ENCODE results near the gene INKA1.

DNA sequence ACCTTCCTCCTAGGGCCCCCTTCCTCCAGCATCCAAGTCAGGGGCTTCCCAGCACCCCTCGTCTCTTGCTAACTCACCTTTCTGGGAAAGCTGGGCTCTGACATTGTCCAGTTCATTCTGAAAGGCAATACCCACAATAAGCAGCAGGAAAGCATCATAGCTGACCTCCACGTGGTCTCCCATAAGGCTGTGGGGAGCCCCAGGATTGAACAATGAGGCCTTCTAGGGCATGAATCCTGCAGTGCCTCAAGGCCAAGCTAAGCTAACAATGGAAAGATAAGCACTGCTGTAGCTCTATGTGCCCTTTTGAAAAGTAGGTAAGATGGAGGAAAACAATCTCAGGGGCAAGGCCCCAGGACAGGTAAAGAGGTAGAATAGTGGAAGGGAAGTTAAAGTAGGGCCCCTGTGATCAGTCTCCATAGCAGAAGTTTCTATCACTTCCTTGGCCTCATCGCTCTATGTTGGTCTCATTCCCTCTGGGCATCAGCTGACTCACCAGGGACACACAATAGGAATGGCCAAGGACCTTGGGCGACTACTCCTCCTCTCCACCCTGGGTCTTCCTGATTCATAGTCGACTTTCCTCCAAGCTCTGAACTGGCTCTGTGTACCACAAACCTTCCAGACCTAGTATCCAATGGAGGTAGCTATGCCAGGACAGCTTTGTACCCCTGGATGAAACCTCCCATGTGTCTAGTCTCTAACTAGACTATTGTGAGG, 41.6 kb downstream of the INKA1 start:
- TF ChIP-seq, protein P1, sequence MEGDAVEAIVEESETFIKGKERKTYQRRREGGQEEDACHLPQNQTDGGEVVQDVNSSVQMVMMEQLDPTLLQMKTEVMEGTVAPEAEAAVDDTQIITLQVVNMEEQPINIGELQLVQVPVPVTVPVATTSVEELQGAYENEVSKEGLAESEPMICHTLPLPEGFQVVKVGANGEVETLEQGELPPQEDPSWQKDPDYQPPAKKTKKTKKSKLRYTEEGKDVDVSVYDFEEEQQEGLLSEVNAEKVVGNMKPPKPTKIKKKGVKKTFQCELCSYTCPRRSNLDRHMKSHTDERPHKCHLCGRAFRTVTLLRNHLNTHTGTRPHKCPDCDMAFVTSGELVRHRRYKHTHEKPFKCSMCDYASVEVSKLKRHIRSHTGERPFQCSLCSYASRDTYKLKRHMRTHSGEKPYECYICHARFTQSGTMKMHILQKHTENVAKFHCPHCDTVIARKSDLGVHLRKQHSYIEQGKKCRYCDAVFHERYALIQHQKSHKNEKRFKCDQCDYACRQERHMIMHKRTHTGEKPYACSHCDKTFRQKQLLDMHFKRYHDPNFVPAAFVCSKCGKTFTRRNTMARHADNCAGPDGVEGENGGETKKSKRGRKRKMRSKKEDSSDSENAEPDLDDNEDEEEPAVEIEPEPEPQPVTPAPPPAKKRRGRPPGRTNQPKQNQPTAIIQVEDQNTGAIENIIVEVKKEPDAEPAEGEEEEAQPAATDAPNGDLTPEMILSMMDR (IDR thresholded peaks at IDR 0.05; ENCODE audit: low read depth, low read length, poor library complexity, severe bottlenecking): no peak
- no peak for TF ChIP-seq EZH2phosphoT487 (IDR thresholded peaks at IDR 0.05; ENCODE audit: borderline replicate concordance, low read length)
